AG09319 (cell line): ENCODE results near the gene CLCC1.

ENCODE experiments used
- DNase-seq: peaks from one replicate; pipeline ENCODE4 v3.0.0-alpha.2; 2010; ENCODE audit warnings: low read depth; ENCODE audit errors: extremely low read depth
- CTCF ChIP-seq: IDR thresholded peaks from 2 replicates; pipeline ENCODE4 v1.5.1; 2011; ENCODE audit warnings: low read depth, mild to moderate bottlenecking, inconsistent platforms, low read length, moderate library complexity

CLCC1 gene

GRCh38 chr1:108962681-108963051 lies 618 bp downstream of the CLCC1 start:
- no peak for TF ChIP-seq CTCF
- no peak for DNase-seq

DNA sequence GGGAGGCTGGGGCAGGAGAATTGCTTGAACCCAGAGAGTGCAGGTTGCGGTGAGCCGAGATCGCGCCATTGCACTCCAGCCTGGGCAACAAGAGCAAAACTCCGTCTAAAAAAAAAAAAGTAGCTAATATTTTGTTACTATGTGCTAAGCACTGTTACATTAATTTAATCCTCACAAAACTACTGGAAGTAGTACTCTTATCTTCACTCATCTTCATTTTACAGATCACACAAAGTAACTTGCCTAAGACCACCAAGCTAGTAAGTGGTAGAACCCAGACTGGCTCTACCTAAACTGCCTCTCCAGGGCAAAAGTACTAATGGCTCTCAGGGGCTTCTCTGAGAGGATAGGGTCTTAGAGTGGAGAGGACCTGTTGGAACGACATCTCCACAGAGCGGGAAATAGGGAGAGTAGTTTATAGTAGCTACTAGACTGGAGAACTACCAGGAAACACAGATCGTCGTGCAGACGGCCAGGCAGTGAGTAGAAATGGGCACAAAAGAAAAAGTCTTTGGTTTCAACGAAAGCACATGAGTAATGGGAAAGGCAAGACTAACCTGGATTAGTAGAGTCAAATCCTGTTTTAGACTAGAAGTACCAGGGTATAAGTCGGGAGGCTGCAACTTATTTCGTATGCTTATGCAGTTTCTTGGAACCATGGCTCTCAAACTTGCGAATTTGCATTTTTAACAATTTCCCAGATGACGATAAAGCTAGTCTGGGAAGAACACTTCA lies 1.4 kb downstream of the CLCC1 start:
- no peak for TF ChIP-seq CTCF
- DNase-seq: no peak

DNA sequence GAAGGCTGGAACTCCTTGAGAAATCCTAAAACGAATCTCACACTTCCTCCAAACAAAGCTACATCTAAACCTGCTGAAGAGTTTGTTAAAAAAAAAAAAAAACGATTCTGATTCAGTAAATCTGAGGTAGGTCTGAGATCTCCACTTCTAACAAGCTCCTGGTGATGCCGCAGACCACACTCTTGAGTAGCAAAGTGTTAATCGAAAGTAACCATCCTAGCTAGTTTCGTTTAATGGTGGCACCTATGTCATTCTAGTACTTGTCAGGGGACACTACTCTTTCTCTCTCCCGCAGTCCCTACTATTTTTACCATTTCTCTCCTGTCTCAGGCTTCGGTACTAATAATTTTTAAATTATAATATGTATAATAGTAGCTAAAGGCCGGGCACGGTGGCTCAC lies 2.1 kb downstream of the CLCC1 start:
- DNase-seq: no peak
- no peak for TF ChIP-seq CTCF

DNA sequence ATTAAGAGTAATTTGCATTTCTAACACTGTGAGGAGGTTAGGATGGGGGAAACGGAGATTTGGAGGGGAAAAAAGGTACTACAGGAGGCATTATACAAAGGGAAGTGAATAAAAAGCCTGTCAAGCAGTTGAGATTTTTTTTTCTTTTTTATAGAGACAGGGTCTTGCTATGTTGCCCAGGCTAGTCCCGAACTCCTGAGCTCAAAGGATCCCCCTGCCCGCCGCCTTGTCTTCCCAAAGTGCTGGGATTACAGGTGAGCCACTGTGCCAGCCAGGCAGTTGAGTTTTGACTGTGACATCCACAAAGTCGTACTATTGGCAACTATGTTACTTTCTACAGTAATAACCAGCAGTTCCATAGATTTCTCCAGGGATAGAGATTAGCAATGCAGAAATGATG lies 2.6 kb downstream of the CLCC1 start:
- no peak for DNase-seq
- no peak for TF ChIP-seq CTCF

- DNase-seq: no peak
- no peak for TF ChIP-seq CTCF
Observed at GRCh38 chr1:108957888-108958287, 5.4 kb downstream of the CLCC1 start.

- no peak for TF ChIP-seq CTCF
- no peak for DNase-seq
Observed at GRCh38 chr1:108955881-108956280, 7.4 kb downstream of the CLCC1 start.

- DNase-seq: no peak
- TF ChIP-seq CTCF: no peak
Observed at GRCh38 chr1:108955111-108955510, 8.2 kb downstream of the CLCC1 start.
